Right lobe of liver (tissue), 6 donors: ENCODE results near the gene OPN3. TPM values are rescaled to one million over a fixed set of nuclear protein-coding genes. Genes with fewer than 3 reads are reported as not detected.

ENCODE experiments used
- ATAC-seq, 4 donors: fragments of 200-7000 bp; cut with Tn5 transposase; one replicate each; pipeline ENCODE4 v1.9.1; 2020; ENCODE audit warnings: mild to moderate bottlenecking in 4 of 4, moderate library complexity in 4 of 4
- DNase-seq, 3 donors: peaks; one replicate each; pipeline ENCODE4 v3.0.0-alpha.2; 2020
- H3K27ac ChIP-seq, 3 donors: fragments of 200-600 bp; one replicate each; pipeline ENCODE4 v1.8.0; 2022
- H3K27me3 ChIP-seq, 2 donors: fragments of 200-600 bp; one replicate each; pipeline ENCODE4 v1.8.0; 2022
- H3K36me3 ChIP-seq, 4 donors: fragments of 200-600 bp; sonication (generic) in 1 of 4; one replicate each; pipeline versions ENCODE4 v1.5.1 to v1.8.0; 2017 to 2022; ENCODE audit warnings: control low read depth in 1 of 4
- H3K4me1 ChIP-seq, 4 donors: fragments of 200-600 bp; sonication (generic) in 1 of 4; one replicate each; pipeline versions ENCODE4 v1.5.1 to v1.8.0; 2017 to 2022; ENCODE audit warnings: control low read depth in 1 of 4
- H3K4me3 ChIP-seq, 3 donors: fragments of 200-600 bp; one replicate each; pipeline ENCODE4 v1.8.0; 2022
- H3K9me3 ChIP-seq, 4 donors: fragments of 200-600 bp; sonication (generic) in 1 of 4; one replicate each; pipeline versions ENCODE4 v1.5.1 to v1.8.0; 2017 to 2022; ENCODE audit warnings: control low read depth in 1 of 4
- CTCF ChIP-seq, 4 donors: fragments of 200-600 bp in 3 of 4; fragments of 450-650 bp in 1 of 4; IDR thresholded peaks; one replicate each; pipeline versions ENCODE4 v1.5.1 to v1.8.0; 2016 to 2022; ENCODE audit warnings: antibody characterized with exemption in 4 of 4, mild to moderate bottlenecking in 2 of 4
- POLR2A ChIP-seq: fragments of 450-650 bp; IDR thresholded peaks from one replicate; pipeline ENCODE4 v1.6.1; 2017; ENCODE audit warnings: antibody characterized with exemption, mild to moderate bottlenecking
- WGBS: methylation state at CpG from one replicate; pipeline ENCODE4 v1.1.6; 2018; ENCODE audit warnings: low coverage, low lambda C conversion rate; ENCODE audit not compliant: insufficient coverage; ENCODE audit errors: missing lambda C conversion rate; 5-methylcytosine and 5-hydroxymethylcytosine counted together
- intact Hi-C, 2 donors: fragments of 100-400 bp; cut with DNase I; formaldehyde crosslinking; loops; one replicate each; pipeline versions ENCODE4 v1.11.2 to v1.14.1; 2022
- total RNA-seq, 6 experiments: library from RNA; depleted of rRNA in 2 of 6; stranded (reverse); fragments of >200 nt in 2 of 6; fragmentation: NEBNext Ultra II Directional in 3 of 6; extraction: Animal tissue kit (Norgen Biotek cat#: 25700) in 3 of 6; gene quantifications; one replicate each; pipeline versions ENCODE4 v1.1.0 to v1.2.4, GENCODE V29; 2016 to 2023
- donor health status: DM: no; HTN: yes; CAD: no.
- donor health status: DM: no; HTN: no; CAD: no.
- donor health status: DM: no; HTN: no; CAD: no.
- donor health status: DM: no; HTN: yes; CAD: no.
- donor health status: DM: no; HTN: yes; CAD: no.

OPN3 gene
- total RNA-seq, 6 experiments from 2014 or later, result 15.7 to 38.2 (median 28.8) TPM

GRCh38 chr1:241611063-241611462 is 29.1 kb downstream of the OPN3 start:
- Histone ChIP-seq H3K9me3 (no peaks in the 10 kb centered on the region), H3K27me3 (no peaks in the 10 kb centered on the region), H3K4me3 (no peak overlapping the region), H3K4me1 (peaks cover 0 to 46% (median 18%) of the 10 kb centered on the region in 4 donors), H3K36me3 (no peaks in the 10 kb centered on the region), H3K27ac (peak overlapping the region; percentile 19 to 82 (median 47))
- DNase-seq (no peak), ATAC-seq (peak; percentile 57 to 72 (median 66))
- intact Hi-C loops, result loop anchor here in 1 of 2 donors (10.0 kb wide), 1 partner anchor 224 kb away; no protein-coding TSS in a partner anchor
- WGBS, result 4% methylated on average over 3 of the region's 3 CpGs
- TF ChIP-seq POLR2A (no peak), CTCF (IDR thresholded peaks at IDR 0.05) (peak; percentile 66 to 92 (median 74))

- no peaks in the 10 kb centered on the region for H3K36me3 ChIP-seq
- H3K27ac ChIP-seq, result peak overlapping the region; percentile 6 to 82 (median 47)
- intact Hi-C loops, result loop anchor here in 1 of 2 donors (10.0 kb wide), 1 partner anchor 225 kb away; no protein-coding TSS in a partner anchor
- H3K27me3 ChIP-seq, result no peaks in the 10 kb centered on the region
- no peaks in the 10 kb centered on the region for H3K9me3 ChIP-seq
- peak; percentile 67 to 92 (median 88) for ATAC-seq
- H3K4me1 ChIP-seq, result peaks cover 0 to 42% (median 15%) of the 10 kb centered on the region in 4 donors
- H3K4me3 ChIP-seq, result no peak overlapping the region
- WGBS, result 14% methylated on average over 8 of the region's 8 CpGs
- DNase-seq, result peak; percentile 62 to 81 (median 72)
- TF ChIP-seq POLR2A, result no peak
- TF ChIP-seq CTCF (IDR thresholded peaks at IDR 0.05), result no peak
Observed at GRCh38 chr1:241610056-241610815, 29.9 kb downstream of the OPN3 start.

- Histone ChIP-seq H3K4me1 (peaks cover 0 to 33% (median 10%) of the 10 kb centered on the region in 4 donors), H3K27ac (no peak overlapping the region), H3K4me3 (no peak overlapping the region), H3K9me3 (no peaks in the 10 kb centered on the region), H3K27me3 (no peaks in the 10 kb centered on the region), H3K36me3 (no peaks in the 10 kb centered on the region)
- DNase-seq (no peak), ATAC-seq (no peak)
- no peak for TF ChIP-seq CTCF (IDR thresholded peaks at IDR 0.05)
- no peak for TF ChIP-seq POLR2A
- intact Hi-C loops, result no loop called here
- WGBS, result 65% methylated on average over 3 of the region's 3 CpGs
Observed at GRCh38 chr1:241608379-241609033, 31.7 kb downstream of the OPN3 start.

GRCh38 chr1:241607497-241607896 is 32.7 kb downstream of the OPN3 start:
- no peak for TF ChIP-seq CTCF (IDR thresholded peaks at IDR 0.05)
- no peak for TF ChIP-seq POLR2A
- no peak overlapping the region for H3K27ac ChIP-seq
- H3K9me3 ChIP-seq, result no peaks in the 10 kb centered on the region
- no peaks in the 10 kb centered on the region for H3K36me3 ChIP-seq
- H3K27me3 ChIP-seq, result no peaks in the 10 kb centered on the region
- intact Hi-C loops, result no loop called here
- H3K4me3 ChIP-seq, result no peak overlapping the region
- peaks cover 0 to 30% (median 10%) of the 10 kb centered on the region in 4 donors for H3K4me1 ChIP-seq
- ATAC-seq (no peak), DNase-seq (no peak)
